Measurements from ENCODE around the gene UTP4.

DNA sequence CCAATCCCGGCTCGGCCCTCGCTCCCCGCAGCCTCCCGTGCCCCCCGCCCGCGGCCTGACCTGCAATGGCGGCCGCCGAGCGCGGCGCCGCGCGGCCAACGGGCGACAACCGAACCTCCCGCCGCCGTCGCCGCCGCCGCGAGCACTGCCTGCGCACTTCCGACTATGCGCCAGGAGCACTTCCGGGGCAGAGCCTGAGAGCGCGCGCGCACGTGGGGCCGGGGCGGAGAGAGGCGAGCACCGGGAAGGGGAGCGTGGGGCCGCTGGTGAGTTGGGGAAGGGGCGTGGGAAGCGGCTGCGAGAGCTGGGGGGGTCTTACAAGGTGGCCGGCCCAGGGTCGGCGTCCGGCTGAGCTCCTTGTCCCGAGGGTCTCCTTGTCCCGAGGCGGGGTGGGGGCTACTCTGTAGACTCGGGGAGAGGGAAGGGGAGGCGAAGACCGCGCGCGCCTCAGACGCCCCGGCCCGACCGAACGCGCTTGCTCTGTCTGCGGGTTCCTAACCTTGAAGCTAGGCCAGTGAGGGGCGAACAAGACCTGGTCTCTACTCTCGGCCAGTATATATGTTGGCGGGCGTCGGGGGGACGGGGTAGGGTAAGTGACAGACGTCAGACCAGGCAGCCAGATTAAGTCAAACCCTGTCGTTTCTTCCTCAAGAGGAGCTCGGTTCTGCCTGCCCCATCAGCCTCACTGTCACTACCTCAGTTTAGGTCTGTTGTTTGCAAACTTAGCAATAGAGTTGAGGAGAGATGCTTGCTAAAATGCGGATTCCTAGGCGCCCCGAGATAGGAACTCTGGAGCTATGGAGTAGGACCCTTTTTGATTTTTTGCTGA is at the start of gene UTP4, which contains the start of gene CHTF8:
- TF ChIP-seq POLR2A (IDR thresholded peaks at IDR 0.05): peak; percentile 49 to 76 (median 72)
- TF ChIP-seq, protein P1, sequence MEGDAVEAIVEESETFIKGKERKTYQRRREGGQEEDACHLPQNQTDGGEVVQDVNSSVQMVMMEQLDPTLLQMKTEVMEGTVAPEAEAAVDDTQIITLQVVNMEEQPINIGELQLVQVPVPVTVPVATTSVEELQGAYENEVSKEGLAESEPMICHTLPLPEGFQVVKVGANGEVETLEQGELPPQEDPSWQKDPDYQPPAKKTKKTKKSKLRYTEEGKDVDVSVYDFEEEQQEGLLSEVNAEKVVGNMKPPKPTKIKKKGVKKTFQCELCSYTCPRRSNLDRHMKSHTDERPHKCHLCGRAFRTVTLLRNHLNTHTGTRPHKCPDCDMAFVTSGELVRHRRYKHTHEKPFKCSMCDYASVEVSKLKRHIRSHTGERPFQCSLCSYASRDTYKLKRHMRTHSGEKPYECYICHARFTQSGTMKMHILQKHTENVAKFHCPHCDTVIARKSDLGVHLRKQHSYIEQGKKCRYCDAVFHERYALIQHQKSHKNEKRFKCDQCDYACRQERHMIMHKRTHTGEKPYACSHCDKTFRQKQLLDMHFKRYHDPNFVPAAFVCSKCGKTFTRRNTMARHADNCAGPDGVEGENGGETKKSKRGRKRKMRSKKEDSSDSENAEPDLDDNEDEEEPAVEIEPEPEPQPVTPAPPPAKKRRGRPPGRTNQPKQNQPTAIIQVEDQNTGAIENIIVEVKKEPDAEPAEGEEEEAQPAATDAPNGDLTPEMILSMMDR (IDR thresholded peaks at IDR 0.05): no peak
